Left kidney (tissue), 2 donors: ENCODE data around the gene RGMA. TPM values are rescaled to one million over a fixed set of nuclear protein-coding genes. Genes with fewer than 3 reads are reported as not detected.
A peak's percentile ranks its signal among the peaks of the same experiment; 100 is the strongest.
"Not testable (repeated sequence)": the region's sequence is repeated elsewhere in the genome, so short reads cannot be mapped to it uniquely, and the experiment has no call there.

ENCODE experiments used
- DNase-seq: peaks from one replicate; pipeline ENCODE4 v3.0.0-alpha.2; 2013
- polyA plus RNA-seq: library from polyadenylated mRNA; unstranded; fragments of 120-200 nt; gene quantifications from one replicate; pipeline ENCODE4 v1.2.1, GENCODE V29; 2013; ENCODE audit not compliant: insufficient read length

Gene RGMA
- polyA plus RNA-seq, 1 donor: 7.9 TPM

- DNase-seq: peak; percentile 45
Observed at GRCh38 chr15:93035953-93036810, 52.8 kb downstream of the RGMA start.

- no peak for DNase-seq
Observed at GRCh38 chr15:93035092-93035915, 53.7 kb downstream of the RGMA start.

DNA sequence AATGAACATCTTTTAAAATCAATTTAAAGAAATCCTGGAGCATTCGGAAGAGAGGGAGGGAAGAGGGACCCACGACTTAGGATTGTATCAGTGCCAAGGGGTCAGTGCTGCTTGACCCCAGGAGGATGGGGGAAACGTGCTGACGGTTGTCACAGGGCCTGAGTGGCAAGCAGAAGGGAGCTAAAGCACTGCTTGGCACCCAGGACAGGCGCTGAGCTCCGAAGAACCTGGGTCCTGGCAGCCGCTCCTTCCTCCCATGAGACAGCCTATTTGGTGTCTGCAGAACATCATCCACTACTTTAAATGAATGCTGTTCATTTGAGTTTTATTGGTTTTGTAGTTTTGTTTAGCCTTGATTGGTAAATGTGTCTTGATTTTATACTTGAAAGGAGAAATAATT lies 54.5 kb downstream of the RGMA start:
- no peak for DNase-seq

DNA sequence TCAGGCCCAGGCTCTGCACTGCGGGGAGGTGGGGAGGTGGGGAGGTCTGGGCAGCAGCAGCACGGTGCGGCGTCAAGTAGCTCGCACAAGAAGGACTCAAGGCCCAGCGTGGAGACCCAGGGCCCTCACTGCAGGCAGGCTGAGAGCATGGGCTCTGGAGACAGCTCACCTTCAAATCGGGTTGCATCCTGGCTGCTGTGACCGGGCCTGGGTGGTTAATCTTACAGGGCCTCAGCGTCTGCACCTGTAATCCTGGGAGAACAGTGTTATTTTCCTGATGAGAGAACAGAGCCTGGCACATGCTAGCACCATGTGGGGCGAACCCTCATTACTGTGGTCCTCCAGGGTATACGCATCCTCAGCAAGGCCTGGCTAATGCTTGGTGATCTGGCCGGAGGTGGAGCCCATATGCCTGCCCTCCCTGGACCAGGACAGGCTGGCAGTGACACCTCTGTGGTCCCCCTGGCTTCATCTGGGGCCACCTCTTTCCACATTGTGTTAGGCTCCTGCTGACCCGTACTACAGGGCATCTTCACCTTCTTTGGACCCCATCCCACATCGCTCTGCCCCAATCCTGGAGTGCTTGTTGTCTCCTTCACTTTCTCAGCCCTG lies 55.5 kb downstream of the RGMA start:
- no peak for DNase-seq

DNA sequence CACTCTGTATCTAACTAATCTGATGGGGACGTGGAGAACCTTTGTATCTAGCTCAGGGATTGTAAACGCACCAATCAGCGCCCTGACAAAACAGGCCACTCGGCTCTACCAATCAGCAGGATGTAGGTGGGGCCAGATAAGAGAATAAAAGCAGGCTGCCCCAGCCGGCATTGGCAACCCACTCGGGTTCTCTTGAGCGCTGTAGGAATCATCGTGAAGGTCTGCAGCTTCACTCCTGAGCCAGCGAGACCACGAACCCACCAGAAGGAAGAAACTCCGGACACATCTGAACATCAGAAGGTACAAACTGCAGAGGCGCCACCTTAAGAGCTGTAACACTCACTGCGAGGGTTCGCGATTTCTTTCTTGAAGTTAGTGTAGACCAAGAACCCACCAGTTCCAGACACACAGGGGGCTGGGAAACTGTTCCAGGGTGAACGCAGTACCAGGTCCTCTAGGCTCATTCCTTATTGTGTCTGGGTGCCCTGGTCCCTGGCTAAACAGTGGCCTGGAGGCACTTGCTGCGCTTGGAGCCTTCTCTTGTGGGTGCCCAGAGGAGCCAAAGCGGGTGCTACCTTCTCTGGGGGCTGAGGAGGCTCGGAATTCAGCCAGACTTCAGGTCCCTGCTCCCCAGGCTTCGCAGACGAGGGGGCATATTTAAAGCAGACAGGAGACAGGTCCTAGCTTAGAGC lies 56.4 kb downstream of the RGMA start:
- DNase-seq: not testable (repeated sequence)

DNA sequence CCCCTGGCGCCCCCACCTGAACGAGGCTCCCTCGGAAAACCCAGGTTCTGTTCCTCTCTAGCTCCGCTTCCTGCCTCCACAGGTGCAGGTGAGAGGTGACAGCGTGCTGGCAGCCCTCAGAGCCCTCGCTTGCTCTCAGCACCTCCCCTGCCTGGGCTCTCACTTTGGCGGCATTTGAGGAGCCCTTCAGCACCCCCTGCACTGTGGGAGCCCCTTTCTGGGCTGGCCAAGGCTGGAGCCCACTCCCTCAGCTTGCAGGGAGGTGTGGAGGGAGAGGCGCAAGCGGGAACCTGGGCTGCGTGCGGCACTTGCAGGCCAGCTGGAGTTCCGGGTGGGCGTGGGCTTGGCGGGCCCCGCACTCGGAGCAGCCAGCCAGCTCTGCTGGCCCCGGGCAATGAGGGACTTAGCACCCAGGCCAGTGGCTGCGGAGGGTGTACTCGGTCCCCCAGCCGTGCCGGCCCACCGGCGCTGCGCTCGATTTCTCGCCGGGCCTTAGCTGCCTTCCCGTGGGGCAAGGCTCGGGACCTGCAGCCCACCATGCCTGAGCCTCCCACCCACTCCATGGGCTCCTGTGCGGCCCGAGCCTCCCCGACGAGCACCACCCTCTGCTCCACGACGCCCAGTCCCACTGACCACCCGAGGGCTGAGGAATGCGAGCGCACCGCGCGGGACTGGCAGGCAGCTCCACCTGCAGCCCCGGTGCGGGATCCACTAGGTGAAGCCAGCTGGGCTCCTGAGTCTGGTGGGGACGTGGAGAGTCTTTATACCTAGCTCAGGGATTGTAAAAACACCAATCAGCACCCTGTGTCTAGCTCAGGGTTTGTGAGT lies 57.2 kb downstream of the RGMA start:
- DNase-seq: not testable (repeated sequence)

DNA sequence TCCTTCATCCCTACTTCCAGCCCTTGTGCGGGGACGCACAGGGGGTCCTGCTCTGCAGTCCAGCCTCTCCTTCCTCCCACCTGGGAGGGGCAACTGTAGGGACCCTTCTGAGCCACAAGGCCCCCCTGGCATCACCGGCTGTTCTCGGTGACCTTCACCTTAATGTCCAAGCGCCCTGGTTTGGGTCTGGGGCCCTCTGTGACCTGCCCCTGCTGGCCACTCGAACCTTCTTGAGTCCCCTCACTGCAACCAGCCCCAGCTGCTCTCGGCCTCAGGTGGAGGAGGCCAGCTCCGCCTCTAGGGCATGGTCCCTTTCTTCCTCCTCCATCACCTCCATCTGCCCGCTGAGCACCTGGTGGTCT lies 57.9 kb downstream of the RGMA start:
- DNase-seq: no peak

DNA sequence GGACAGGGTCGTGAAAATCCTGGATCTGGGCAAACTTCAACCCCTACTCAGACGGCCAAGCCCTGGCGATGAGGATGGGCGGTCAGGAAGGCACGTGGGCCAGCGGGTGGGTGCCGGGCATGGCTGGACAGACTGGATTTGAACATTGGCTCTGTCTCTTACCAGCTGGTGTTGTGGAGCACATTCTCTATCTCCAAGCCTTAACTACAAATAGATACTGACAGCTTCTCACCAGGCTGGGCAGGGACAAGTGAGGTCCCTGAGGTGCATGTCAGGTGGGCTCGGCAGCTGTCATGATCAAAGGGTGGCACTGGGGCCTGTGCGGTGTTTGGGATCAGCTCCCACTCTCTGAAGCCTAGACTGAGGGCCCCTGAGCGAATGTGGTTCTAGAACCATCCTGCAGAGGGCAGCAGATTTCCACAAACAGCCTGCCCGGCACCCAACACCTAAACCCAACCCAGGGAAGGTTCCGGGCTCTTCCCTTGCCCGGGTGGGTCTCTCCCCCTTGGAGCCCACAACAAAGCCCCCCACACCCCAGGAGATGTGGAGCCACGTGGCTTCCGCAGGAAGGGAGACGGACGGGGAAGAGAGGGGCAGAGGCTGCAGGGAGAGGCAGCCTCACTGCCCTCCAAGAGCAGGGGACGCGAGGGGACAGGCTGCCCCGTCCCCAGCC lies 58.4 kb downstream of the RGMA start:
- peak; percentile 67 for DNase-seq

DNA sequence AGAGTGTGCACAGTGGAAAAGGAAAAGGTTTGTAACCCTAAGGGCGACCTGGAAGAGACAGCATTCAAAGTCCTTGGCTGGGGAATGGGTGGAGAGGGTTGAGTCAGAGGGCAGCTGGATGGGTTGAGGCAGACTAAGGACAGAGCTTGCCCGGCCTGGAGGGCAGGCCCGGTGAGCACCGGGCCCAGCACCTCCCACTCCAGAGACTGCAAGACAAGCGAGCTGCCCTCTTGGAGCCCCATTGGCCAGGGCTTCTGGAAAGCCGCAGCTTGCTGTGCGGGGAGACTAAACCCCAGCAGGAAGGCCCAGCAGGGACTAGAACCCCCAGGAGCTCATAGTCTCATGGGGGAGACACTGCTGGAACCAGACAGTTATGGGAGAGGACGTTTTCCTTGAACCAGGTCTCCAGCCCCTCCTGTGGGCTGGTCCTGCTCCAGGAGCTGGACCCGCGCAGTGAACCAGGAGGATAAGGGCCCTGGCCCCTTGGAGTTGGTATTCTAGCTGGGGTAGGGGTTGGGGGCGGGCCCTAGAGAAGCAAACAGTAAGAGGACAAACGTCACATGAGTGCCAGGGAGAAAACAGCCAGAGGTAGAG lies 59.1 kb downstream of the RGMA start:
- no peak for DNase-seq

DNA sequence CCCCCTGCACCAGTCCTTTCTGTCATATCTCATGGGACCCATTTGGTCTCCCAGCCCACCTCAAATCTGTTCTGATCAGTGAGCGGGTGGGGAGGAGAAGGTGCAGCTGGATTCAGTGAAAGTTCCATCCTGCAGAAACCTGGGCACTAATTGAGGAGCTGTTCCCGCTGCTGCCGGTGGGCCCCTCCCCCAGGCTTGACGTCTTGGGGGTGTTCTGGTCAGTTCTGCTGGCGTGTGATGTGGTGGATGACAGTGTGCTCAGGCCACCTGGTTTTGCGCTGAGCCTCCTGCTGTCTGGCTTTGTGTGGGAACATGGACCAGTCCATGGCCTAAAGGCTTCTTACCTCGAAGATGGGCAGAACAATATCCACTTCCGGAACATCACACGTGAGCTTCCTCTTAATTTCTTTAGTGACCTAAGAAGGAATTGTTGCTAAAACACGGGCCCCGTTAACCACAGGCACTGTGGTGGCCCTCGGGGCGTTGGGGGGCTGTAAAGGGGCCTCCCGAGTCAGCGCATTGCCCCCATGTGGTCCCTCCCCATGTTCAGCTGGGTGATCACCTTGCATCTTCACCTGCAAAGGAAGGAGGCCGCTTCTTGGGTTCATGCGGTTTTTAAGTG lies 59.7 kb downstream of the RGMA start:
- DNase-seq: no peak

- no peak for DNase-seq
Observed at GRCh38 chr15:93028632-93029213, 60.3 kb downstream of the RGMA start.

- DNase-seq: no peak
Observed at GRCh38 chr15:93028111-93028631, 60.8 kb downstream of the RGMA start.

GRCh38 chr15:93027413-93027812 lies 61.6 kb downstream of the RGMA start:
- no peak for DNase-seq

- DNase-seq: no peak
Observed at GRCh38 chr15:93026380-93026817, 62.6 kb downstream of the RGMA start.

- no peak for DNase-seq
Observed at GRCh38 chr15:93025625-93025982, 63.4 kb downstream of the RGMA start.

DNA sequence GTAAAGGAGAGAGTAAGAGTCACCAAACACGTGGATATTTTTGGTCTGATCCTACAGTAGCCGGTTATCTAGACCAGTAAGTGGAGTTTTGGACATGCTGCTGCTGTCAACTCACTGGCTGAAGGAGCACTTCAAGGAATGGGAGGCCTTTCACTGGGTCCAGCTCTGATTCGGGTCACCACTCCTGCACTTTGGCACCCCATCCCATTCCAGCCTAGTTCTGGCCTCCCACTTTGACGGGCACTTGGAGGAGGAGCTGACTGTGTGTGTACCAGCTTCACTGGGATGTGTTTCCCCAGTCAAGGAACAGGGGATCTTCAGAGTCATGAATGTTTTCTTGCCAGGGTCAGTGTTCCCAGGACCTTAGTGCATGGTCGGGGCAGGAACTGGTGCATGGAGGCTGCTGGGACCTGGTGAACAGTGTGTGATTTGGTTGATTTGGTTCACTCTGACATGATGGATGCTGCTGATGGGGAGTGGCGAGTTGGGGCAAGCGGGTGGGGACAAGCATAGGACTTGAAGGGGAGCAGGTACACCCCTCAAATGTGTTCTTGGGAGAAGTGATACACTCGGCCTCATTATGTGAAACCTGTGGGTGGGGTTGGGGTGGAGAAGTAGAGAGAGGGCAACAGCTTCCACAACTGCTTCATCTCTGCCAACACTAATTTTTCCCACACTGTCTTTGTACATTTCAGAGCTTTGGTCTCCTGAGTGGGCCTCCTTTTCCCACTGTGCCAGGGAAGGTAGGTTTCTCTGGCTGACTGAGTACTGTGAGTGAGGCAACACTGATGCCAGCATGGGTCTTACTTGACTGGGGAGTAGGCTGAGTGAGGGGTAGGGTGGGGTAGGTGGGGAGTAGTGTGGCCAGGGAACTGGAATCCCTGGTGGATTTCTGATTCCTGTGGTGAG lies 64.0 kb downstream of the RGMA start:
- DNase-seq: no peak

- DNase-seq: no peak
Observed at GRCh38 chr15:93024293-93024692, 64.7 kb downstream of the RGMA start.
